SK-N-MC (cell line): ENCODE data around the gene THOC2.

Experiments
- EZH2 ChIP-seq: fragments of 200-600 bp; sonication (generic); IDR thresholded peaks from one replicate; pipeline ENCODE4 v1.6.1; 2017; ENCODE audit warnings: antibody characterized with exemption
- FOXP2 ChIP-seq: optimal IDR thresholded peaks from 2 replicates; pipeline ENCODE3; 2011; ENCODE audit warnings: mild to moderate bottlenecking, moderate library complexity; ENCODE audit not compliant: insufficient read depth; ENCODE audit errors: extremely low read length, control extremely low read depth
- POLR2AphosphoS5 ChIP-seq: IDR thresholded peaks from 2 replicates; pipeline ENCODE4 v1.6.1; 2012; ENCODE audit warnings: mild to moderate bottlenecking, low read depth, low read length, borderline replicate concordance

- TF ChIP-seq EZH2 (no peak), POLR2AphosphoS5 (no peak), FOXP2 (no peak)
Observed at GRCh38 chrX:123563167-123563566, 169.7 kb downstream of the THOC2 start.
